Skeletal muscle satellite cell (primary cell): ENCODE results near the gene MGST1. TPM values are rescaled to one million over a fixed set of nuclear protein-coding genes. Genes with fewer than 3 reads are reported as not detected.
A peak's percentile ranks its signal among the peaks of the same experiment; 100 is the strongest.

ENCODE experiments used
- H3K27me3 ChIP-seq: 2 replicates; pipeline ENCODE4 v1.7.0; 2013; ENCODE audit warnings: low read length; ENCODE audit not compliant: control insufficient read depth, insufficient read depth
- H3K36me3 ChIP-seq: 2 replicates; pipeline ENCODE4 v1.7.0; 2013; ENCODE audit warnings: mild to moderate bottlenecking, control low read depth, low read length; ENCODE audit not compliant: insufficient read depth
- H3K4me1 ChIP-seq: 2 replicates; pipeline ENCODE4 v1.7.0; 2013; ENCODE audit warnings: low read length; ENCODE audit not compliant: control insufficient read depth, insufficient read depth
- H3K4me2 ChIP-seq: 2 replicates; pipeline ENCODE4 v1.7.0; 2013; ENCODE audit warnings: mild to moderate bottlenecking, low read length
- H3K4me3 ChIP-seq: 2 replicates; pipeline ENCODE4 v1.7.0; 2013; ENCODE audit warnings: low read length
- H3K9ac ChIP-seq: 2 replicates; pipeline ENCODE4 v1.7.0; 2013; ENCODE audit warnings: mild to moderate bottlenecking, low read depth, low read length, moderate library complexity
- H3K9me3 ChIP-seq: replicated peaks from 2 replicates; pipeline ENCODE4 v1.7.0; 2013; ENCODE audit warnings: mild to moderate bottlenecking, control low read depth, low read length
- total RNA-seq: library from RNA; depleted of rRNA; stranded (reverse); fragments of >200 nt; gene quantifications from 2 replicates; pipeline ENCODE4 v1.2.3, GENCODE V29; 2012; rRNA removed

The MGST1 gene
- total RNA-seq = 253 and 258 TPM in 2 replicates

DNA sequence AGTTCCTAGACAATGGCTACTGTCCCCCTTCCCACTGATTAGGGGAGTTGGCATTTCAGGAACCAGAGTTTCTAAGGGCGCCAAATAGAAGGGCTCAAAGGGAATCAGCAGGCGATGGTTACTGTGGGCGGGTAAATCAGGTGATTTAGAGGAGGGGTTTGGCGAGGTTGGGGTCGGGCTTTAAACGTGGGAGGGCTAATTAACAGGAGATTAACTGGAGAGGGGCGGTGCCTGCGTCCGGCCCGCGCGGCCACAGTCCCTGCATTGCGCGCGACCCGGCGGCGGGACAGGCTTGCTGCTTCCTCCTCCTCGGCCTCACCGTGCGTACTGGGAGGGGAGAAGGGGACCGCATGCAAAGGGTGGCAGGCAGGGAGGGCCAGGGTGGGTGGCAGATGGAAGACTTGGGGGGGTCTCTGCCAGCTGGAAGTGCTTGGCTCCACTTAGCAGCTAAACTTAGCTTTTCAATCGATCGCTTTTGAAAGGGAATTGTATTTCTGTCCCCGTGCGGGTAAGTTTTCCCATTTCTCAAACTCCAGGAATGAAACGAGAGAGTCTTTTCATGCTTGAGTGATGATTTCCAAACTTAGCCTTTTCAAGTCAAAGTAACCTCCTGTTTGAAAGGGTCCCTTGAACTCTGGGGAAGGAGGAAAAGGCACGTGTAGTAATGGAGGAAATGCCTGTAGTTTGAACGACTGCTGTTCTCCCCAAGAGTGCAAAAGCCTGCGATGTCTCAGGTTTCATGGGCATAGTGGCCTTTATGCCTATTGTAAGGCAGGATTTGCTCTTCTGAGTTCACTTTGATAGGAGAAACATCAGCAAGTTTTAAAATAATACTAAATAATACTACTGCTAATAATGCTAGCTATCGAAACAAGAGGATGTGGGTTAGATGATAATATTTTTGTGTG, at the start of gene MGST1:
MGST1 (plus strand) TSS at position 255 of the 908 bp plus-strand sequence. CDS start 6,608 bp downstream, outside the sequence.
- Histone ChIP-seq H3K4me2 (peak within 1 kb of the TSS; percentile 86), H3K4me1 (peaks cover 50% of the 10 kb centered on the region), H3K27me3 (no peaks in the 10 kb centered on the region), H3K4me3 (peak within 1 kb of the TSS; percentile 78), H3K9me3 (no peaks in the 10 kb centered on the region), H3K9ac (peak within 1 kb of the TSS; percentile 96), H3K36me3 (peaks cover 13% of the 10 kb centered on the region)

- no peak overlapping the region for H3K4me3 ChIP-seq
Observed at GRCh38 chr12:16299403-16299802, 48.0 kb upstream of the MGST1 start.

DNA sequence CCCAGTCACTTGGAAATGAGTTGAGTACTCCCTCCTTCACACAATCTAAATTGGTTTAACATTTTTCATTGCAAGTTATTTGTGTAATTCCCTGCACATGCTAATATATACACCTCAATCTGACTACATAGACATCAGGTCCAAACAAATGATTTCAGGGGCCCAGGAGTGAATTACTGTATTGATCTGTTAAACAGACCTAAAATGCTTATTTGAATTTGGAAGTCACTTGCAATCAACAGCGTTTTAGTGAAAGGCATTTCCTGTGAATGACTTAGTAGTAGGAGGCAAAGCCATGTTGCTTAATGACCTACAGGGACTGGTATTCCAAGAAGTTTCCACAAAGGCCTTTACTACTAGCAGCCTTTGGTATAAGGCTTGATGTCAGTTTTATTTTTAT, 47.3 kb upstream of the MGST1 start:
- no peak overlapping the region for H3K4me2 ChIP-seq
- H3K27me3 ChIP-seq = no peaks in the 10 kb centered on the region
- no peaks in the 10 kb centered on the region for H3K4me1 ChIP-seq
- H3K4me3 ChIP-seq = no peak overlapping the region
- no peaks in the 10 kb centered on the region for H3K9me3 ChIP-seq
- H3K36me3 ChIP-seq = no peaks in the 10 kb centered on the region
- no peak overlapping the region for H3K9ac ChIP-seq

More at GRCh38 chr12:16299403-16299802, 48.0 kb upstream of the MGST1 start:
- H3K4me2 ChIP-seq = no peak overlapping the region
- H3K36me3 ChIP-seq = no peaks in the 10 kb centered on the region
- no peaks in the 10 kb centered on the region for H3K27me3 ChIP-seq
- no peak overlapping the region for H3K9ac ChIP-seq
- H3K9me3 ChIP-seq = no peaks in the 10 kb centered on the region
- no peaks in the 10 kb centered on the region for H3K4me1 ChIP-seq

DNA sequence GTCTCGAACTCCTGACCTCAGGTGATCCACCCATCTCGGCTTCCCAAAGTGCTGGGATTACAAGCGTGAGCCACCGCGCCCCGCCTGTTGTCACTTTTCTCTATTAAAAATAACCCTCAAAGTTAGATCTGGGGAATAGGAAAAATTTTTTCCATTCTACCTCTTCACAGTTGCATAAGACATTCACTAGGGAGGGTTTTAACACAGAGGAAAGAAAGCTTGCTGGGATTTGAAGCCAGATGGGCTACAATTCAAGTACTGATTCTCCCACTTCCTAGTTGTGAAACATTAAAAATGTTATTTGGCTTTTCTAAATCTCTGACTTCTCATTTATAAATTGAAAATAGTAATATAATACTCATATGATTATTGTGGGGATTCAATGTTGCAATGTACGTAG, 46.7 kb upstream of the MGST1 start:
- no peaks in the 10 kb centered on the region for H3K9me3 ChIP-seq
- no peak overlapping the region for H3K9ac ChIP-seq
- no peak overlapping the region for H3K4me3 ChIP-seq
- H3K27me3 ChIP-seq = no peaks in the 10 kb centered on the region
- H3K4me1 ChIP-seq = no peaks in the 10 kb centered on the region
- no peak overlapping the region for H3K4me2 ChIP-seq
- no peaks in the 10 kb centered on the region for H3K36me3 ChIP-seq

DNA sequence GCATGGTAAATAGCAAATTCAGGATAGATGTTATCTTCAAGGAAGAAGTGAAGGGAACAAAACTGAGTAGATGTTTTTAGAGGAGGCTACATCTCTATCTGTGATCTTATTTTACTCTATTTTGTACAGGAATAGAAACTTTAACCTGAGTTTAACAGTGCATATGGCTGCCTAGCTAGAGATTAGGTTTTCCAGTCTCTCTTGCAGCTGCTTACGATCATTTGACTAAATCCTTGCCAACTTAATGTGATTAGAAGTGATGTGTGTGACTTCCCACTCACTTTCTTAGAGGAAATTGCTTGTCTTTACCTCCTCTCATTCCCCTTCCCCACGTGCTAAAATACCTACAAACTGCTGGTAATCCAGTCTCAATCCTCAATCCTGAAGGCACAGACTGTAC, 43.5 kb upstream of the MGST1 start:
- Histone ChIP-seq H3K36me3 (no peaks in the 10 kb centered on the region), H3K9ac (no peak overlapping the region), H3K27me3 (no peaks in the 10 kb centered on the region)

GRCh38 chr12:16307856-16308475, 39.5 kb upstream of the MGST1 start:
- Histone ChIP-seq H3K4me1 (no peaks in the 10 kb centered on the region), H3K9ac (no peak overlapping the region), H3K9me3 (no peaks in the 10 kb centered on the region), H3K4me3 (no peak overlapping the region), H3K36me3 (no peaks in the 10 kb centered on the region), H3K4me2 (no peak overlapping the region), H3K27me3 (no peaks in the 10 kb centered on the region)

More for the DNA sequence above, 43.5 kb upstream of the MGST1 start:
- Histone ChIP-seq H3K4me2 (no peak overlapping the region), H3K4me3 (no peak overlapping the region), H3K9me3 (no peaks in the 10 kb centered on the region), H3K4me1 (no peaks in the 10 kb centered on the region)

DNA sequence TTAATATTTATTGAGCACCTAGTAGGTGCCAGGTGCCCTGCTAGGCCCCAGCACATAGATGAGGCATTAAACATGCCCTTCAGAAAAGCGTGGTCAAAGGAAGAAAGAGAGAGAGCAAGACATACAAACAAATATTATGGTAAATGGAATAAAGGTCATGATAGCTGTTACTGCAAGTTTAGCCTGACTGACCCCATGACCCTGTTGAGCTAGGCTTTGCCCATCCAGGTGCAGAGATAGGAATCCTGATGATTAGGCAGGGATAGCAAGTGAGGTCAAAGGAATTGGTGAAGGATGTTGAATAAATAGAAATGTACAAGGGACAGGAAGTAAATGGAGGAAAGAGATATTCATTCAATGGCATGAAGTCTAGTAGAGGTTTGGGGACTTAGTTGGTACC, 36.5 kb upstream of the MGST1 start:
- no peak overlapping the region for H3K4me2 ChIP-seq
- H3K9me3 ChIP-seq = no peaks in the 10 kb centered on the region
- H3K4me3 ChIP-seq = no peak overlapping the region
- H3K27me3 ChIP-seq = no peaks in the 10 kb centered on the region
- no peak overlapping the region for H3K9ac ChIP-seq
- H3K4me1 ChIP-seq = no peaks in the 10 kb centered on the region
- H3K36me3 ChIP-seq = no peaks in the 10 kb centered on the region

GRCh38 chr12:16323010-16323409, 24.4 kb upstream of the MGST1 start:
- H3K27me3 ChIP-seq = no peaks in the 10 kb centered on the region
- H3K36me3 ChIP-seq = no peaks in the 10 kb centered on the region
- H3K9me3 ChIP-seq = no peaks in the 10 kb centered on the region
- no peak overlapping the region for H3K9ac ChIP-seq
- H3K4me2 ChIP-seq = peak overlapping the region; percentile 35
- peaks cover 21% of the 10 kb centered on the region for H3K4me1 ChIP-seq
- no peak overlapping the region for H3K4me3 ChIP-seq

- no peak overlapping the region for H3K9ac ChIP-seq
- H3K4me1 ChIP-seq = peaks cover 21% of the 10 kb centered on the region
- H3K9me3 ChIP-seq = no peaks in the 10 kb centered on the region
- H3K4me3 ChIP-seq = no peak overlapping the region
- H3K36me3 ChIP-seq = no peaks in the 10 kb centered on the region
- no peaks in the 10 kb centered on the region for H3K27me3 ChIP-seq
- H3K4me2 ChIP-seq = peak overlapping the region; percentile 35
Observed at GRCh38 chr12:16323638-16324037, 23.8 kb upstream of the MGST1 start.

GRCh38 chr12:16324272-16324671, 23.2 kb upstream of the MGST1 start:
- Histone ChIP-seq H3K36me3 (no peaks in the 10 kb centered on the region), H3K4me3 (no peak overlapping the region), H3K4me2 (no peak overlapping the region), H3K4me1 (peaks cover 21% of the 10 kb centered on the region), H3K9ac (no peak overlapping the region), H3K27me3 (no peaks in the 10 kb centered on the region), H3K9me3 (no peaks in the 10 kb centered on the region)

DNA sequence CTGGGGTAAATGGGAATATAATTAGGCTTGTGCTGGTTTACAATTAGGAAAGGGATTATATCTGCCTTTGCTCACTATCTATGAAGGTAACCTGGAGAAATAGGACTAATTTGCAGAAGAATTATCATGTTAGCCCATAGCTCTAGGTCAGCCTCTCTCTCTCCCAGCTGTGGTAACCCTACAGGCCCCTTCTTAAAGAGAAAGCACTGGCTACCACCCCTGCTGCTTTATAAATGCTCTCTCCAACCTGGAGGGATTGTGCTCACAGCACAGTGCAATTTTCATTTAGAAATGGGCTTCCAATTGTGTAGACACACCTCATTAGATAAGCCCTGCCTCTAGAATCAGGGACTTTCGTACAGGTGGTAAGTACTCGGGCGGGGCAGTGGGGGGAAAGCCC, 22.7 kb upstream of the MGST1 start:
- Histone ChIP-seq H3K36me3 (no peaks in the 10 kb centered on the region), H3K4me2 (no peak overlapping the region), H3K27me3 (no peaks in the 10 kb centered on the region), H3K9me3 (no peaks in the 10 kb centered on the region), H3K4me1 (peaks cover 21% of the 10 kb centered on the region), H3K9ac (no peak overlapping the region), H3K4me3 (no peak overlapping the region)
